Measurements from ENCODE around the gene ERBB4. TPM values are rescaled to one million over a fixed set of nuclear protein-coding genes. Genes with fewer than 3 reads are reported as not detected.

ERBB4 gene
- total RNA-seq, 1 experiment from 2014 or later: 2.9 TPM

DNA sequence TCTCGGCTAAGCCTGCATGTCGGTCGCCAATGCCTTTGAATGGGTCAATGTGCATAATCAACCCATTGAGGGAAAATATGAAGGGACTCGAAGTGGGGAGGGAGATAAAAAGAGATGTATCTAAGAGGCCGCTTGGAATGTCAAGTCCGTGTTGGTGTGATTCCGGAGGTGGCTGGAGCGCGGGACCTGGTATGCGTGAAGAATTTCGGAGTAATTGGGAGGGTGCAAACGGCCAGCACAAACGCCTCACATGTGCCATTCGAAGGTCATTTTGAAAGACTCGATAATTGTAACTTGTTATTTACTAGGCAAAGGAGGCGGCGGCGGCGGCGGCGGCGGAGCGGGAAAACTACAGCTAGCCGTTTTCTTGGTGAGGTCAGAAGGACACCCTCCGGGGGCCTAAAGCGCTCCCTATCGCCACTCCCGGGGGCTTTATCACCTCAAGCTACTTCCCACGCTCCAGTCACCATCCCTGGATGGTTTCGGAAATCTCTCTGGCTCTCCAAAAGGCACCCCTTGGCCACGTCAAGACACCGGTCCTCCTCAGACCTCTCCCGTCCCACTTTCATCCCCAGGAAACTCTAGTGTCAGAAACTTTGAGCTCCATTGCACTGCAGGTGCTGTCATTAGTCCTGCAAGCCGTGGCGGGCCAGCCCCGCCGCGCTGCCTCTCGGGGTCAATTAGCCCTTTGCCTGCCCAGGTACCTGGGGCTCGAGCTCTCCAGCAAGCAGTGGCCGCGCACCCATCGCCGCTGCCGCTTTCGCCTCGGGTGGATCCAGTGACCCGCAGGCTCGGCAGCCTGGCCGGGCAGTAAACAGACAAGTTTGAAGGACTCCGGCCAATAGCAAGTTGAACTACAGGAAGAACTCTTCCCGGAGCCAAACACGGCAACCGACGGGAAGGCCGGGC, 1.5 kb downstream of the ERBB4 start:
- Mint-ChIP-seq H3K27me3 (ENCODE audit: unreplicated experiment) (no peaks in the 10 kb centered on the region), H3K4me1 (ENCODE audit: low read depth, unreplicated experiment) (peaks cover 17% of the 10 kb centered on the region), H3K9me3 (ENCODE audit: low read depth, unreplicated experiment) (no peaks in the 10 kb centered on the region), H3K36me3 (ENCODE audit: insufficient read depth, unreplicated experiment) (peaks cover 33% of the 10 kb centered on the region), H3K27ac (ENCODE audit: unreplicated experiment) (peak overlapping the region; percentile 60), H3K4me3 (ENCODE audit: low read depth, unreplicated experiment) (peak overlapping the region; percentile 94)
- TF ChIP-seq CTCF (IDR thresholded peaks at IDR 0.05; ENCODE audit: unreplicated experiment): peak; percentile 22
- no TSS peak for BruUV-seq (replicated peaks)
- intact Hi-C loops (cut with micrococcal nuclease; ENCODE audit: unreplicated experiment): no loop called here
- DNase-seq: peak; percentile 43
- CTCF ChIA-PET: no interaction called here

- CTCF ChIA-PET: no interaction called here
- no peak for DNase-seq
- no peak for TF ChIP-seq CTCF (IDR thresholded peaks at IDR 0.05; ENCODE audit: unreplicated experiment)
- no TSS peak for BruUV-seq (replicated peaks)
- Mint-ChIP-seq H3K4me3 (ENCODE audit: low read depth, unreplicated experiment) (peak overlapping the region; percentile 94), H3K27ac (ENCODE audit: unreplicated experiment) (no peak overlapping the region), H3K4me1 (ENCODE audit: low read depth, unreplicated experiment) (peaks cover 17% of the 10 kb centered on the region), H3K9me3 (ENCODE audit: low read depth, unreplicated experiment) (no peaks in the 10 kb centered on the region), H3K36me3 (ENCODE audit: insufficient read depth, unreplicated experiment) (peaks cover 33% of the 10 kb centered on the region), H3K27me3 (ENCODE audit: unreplicated experiment) (no peaks in the 10 kb centered on the region)
- intact Hi-C loops (cut with micrococcal nuclease; ENCODE audit: unreplicated experiment): no loop called here
Measured at GRCh38 chr2:212535996-212536816, 2.4 kb downstream of the ERBB4 start.

GRCh38 chr2:212534336-212534735, 4.3 kb downstream of the ERBB4 start:
- intact Hi-C loops (cut with micrococcal nuclease; ENCODE audit: unreplicated experiment): no loop called here
- no TSS peak for BruUV-seq (replicated peaks)
- Mint-ChIP-seq H3K4me3 (ENCODE audit: low read depth, unreplicated experiment) (no peak overlapping the region), H3K36me3 (ENCODE audit: insufficient read depth, unreplicated experiment) (peaks cover 28% of the 10 kb centered on the region), H3K4me1 (ENCODE audit: low read depth, unreplicated experiment) (peaks cover 17% of the 10 kb centered on the region), H3K9me3 (ENCODE audit: low read depth, unreplicated experiment) (no peaks in the 10 kb centered on the region), H3K27me3 (ENCODE audit: unreplicated experiment) (no peaks in the 10 kb centered on the region), H3K27ac (ENCODE audit: unreplicated experiment) (no peak overlapping the region)
- CTCF ChIA-PET: no interaction called here
- no peak for DNase-seq
- no peak for TF ChIP-seq CTCF (IDR thresholded peaks at IDR 0.05; ENCODE audit: unreplicated experiment)

DNA sequence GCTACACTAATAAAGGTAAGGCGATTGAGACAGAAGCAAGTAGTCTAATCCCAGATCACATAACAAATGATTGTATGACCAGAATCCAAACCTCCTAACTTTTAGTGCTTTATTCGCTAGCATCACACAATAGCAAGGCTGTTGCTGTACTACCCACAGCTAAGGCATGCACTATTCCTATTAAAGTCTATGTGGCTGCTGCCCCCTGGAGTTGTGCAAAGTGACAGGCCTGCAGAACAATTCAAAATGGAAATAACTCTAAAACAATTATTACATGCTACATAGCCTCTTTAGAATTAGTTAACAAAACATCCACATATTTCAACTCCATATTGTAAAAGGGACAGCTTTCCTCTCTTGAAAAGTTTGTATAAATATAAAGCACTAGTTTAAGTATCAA, 6.0 kb downstream of the ERBB4 start:
- Mint-ChIP-seq H3K27ac (ENCODE audit: unreplicated experiment) (no peak overlapping the region), H3K4me3 (ENCODE audit: low read depth, unreplicated experiment) (no peak overlapping the region), H3K4me1 (ENCODE audit: low read depth, unreplicated experiment) (peaks cover 16% of the 10 kb centered on the region), H3K9me3 (ENCODE audit: low read depth, unreplicated experiment) (no peaks in the 10 kb centered on the region), H3K36me3 (ENCODE audit: insufficient read depth, unreplicated experiment) (peaks cover 11% of the 10 kb centered on the region), H3K27me3 (ENCODE audit: unreplicated experiment) (no peaks in the 10 kb centered on the region)
- intact Hi-C loops (cut with micrococcal nuclease; ENCODE audit: unreplicated experiment): no loop called here
- CTCF ChIA-PET: interaction anchor here (0.5 kb wide), 1 partner anchor 43 kb away, joined by 6 read pairs; no protein-coding TSS in a partner anchor
- no peak for TF ChIP-seq CTCF (IDR thresholded peaks at IDR 0.05; ENCODE audit: unreplicated experiment)
- no peak for DNase-seq
- no TSS peak for BruUV-seq (replicated peaks)

Data from Calu3 (cell line).